ENCODE measurements around the gene MDC1. TPM values are rescaled to one million over a fixed set of nuclear protein-coding genes. Genes with fewer than 3 reads are reported as not detected.

MDC1 gene
- total RNA-seq, 1 experiment from 2014 or later, result 75.8 TPM

DNA sequence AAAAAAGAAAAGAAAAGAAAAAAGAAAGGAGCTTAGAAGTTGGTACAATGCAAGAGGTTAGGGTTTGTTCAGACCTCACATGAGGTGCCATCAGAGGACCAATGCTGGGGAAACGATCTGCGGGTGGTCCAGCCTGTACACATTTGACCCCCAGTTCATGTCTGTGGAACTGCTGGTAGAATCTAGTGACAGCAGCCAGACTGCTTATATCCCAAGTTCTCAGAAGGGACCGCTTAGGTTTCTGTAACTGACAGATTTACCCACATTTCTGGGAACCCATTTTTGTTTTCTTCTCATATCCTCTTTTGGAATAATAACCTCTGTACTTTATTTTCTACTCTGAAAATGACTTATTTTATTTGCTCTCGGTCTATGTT lies 35.3 kb downstream of the MDC1 start:
- DNase-seq (ENCODE audit: low read depth, low spot score) (no peak), ATAC-seq (no peak)
- peaks cover 58% of the 10 kb centered on the region for H3K79me2 ChIP-seq (ENCODE audit: insufficient read depth, low read length)
- no peaks in the 10 kb centered on the region for H3K9me2 ChIP-seq (ENCODE audit: insufficient read depth)
- ChIA-PET RAD21 (ENCODE audit: low non-redundant PET in 1 of 2, low total read pairs in 2 of 2, uncharacterized antibody in 2 of 2, unreplicated experiment in 2 of 2) (interaction anchor here (0.6 to 1.2 kb wide), 2 partner anchors 36 to 69 kb away, joined by 3 to 4 read pairs; no protein-coding TSS in a partner anchor), CTCF (interaction anchor here (0.9 to 3.9 kb wide), 6 partner anchors 9 to 406 kb away, joined by 3 to 45 read pairs (median 4); partner anchors contain the start of genes DHX16, MDC1 and TUBB), POLR2A (interaction anchor here (0.7 to 1.7 kb wide), 6 partner anchors 9 to 64 kb away, joined by 3 to 6 read pairs (median 4); partner anchors contain the start of genes DHX16, MDC1, MRPS18B and NRM)
- intact Hi-C loops (cut with micrococcal nuclease), result no loop called here
- TF ChIP-seq EZH2 (IDR thresholded peaks at IDR 0.05), result no peak
- no peak for TF ChIP-seq ZFX (IDR thresholded peaks at IDR 0.05)
- TF ChIP-seq SP1 (IDR thresholded peaks at IDR 0.05; ENCODE audit: low read depth), result no peak
- no peak for TF ChIP-seq RAD21 (IDR thresholded peaks at IDR 0.05; ENCODE audit: low read depth)
- TF ChIP-seq, protein P1, sequence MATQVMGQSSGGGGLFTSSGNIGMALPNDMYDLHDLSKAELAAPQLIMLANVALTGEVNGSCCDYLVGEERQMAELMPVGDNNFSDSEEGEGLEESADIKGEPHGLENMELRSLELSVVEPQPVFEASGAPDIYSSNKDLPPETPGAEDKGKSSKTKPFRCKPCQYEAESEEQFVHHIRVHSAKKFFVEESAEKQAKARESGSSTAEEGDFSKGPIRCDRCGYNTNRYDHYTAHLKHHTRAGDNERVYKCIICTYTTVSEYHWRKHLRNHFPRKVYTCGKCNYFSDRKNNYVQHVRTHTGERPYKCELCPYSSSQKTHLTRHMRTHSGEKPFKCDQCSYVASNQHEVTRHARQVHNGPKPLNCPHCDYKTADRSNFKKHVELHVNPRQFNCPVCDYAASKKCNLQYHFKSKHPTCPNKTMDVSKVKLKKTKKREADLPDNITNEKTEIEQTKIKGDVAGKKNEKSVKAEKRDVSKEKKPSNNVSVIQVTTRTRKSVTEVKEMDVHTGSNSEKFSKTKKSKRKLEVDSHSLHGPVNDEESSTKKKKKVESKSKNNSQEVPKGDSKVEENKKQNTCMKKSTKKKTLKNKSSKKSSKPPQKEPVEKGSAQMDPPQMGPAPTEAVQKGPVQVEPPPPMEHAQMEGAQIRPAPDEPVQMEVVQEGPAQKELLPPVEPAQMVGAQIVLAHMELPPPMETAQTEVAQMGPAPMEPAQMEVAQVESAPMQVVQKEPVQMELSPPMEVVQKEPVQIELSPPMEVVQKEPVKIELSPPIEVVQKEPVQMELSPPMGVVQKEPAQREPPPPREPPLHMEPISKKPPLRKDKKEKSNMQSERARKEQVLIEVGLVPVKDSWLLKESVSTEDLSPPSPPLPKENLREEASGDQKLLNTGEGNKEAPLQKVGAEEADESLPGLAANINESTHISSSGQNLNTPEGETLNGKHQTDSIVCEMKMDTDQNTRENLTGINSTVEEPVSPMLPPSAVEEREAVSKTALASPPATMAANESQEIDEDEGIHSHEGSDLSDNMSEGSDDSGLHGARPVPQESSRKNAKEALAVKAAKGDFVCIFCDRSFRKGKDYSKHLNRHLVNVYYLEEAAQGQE (IDR thresholded peaks at IDR 0.05; ENCODE audit: low read depth), result no peak
- no peak for TF ChIP-seq SIN3A (IDR thresholded peaks at IDR 0.05; ENCODE audit: low read depth)
- no peak for TF ChIP-seq ZBTB33 (IDR thresholded peaks at IDR 0.05; ENCODE audit: extremely low read depth, insufficient replicate concordance, low read length)
- no peak for TF ChIP-seq ELF1 (IDR thresholded peaks at IDR 0.05; ENCODE audit: borderline replicate concordance, low read depth)
- no peak for TF ChIP-seq CEBPB (IDR thresholded peaks at IDR 0.05; ENCODE audit: low read depth)
- TF ChIP-seq SRF (IDR thresholded peaks at IDR 0.05; ENCODE audit: low read depth), result no peak
- no peak for TF ChIP-seq JUND (IDR thresholded peaks at IDR 0.05)
- TF ChIP-seq, protein P2, sequence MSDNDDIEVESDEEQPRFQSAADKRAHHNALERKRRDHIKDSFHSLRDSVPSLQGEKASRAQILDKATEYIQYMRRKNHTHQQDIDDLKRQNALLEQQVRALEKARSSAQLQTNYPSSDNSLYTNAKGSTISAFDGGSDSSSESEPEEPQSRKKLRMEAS (IDR thresholded peaks at IDR 0.05), result no peak
- H3K9me3 ChIP-seq (ENCODE audit: control insufficient read depth in 1 of 2, insufficient read depth in 1 of 2, low read depth in 1 of 2, low read length in 2 of 2), result no peaks in the 10 kb centered on the region
- no peaks in the 10 kb centered on the region for H4K20me1 ChIP-seq (ENCODE audit: insufficient read depth)
- no peaks in the 10 kb centered on the region for H3K27me3 ChIP-seq (ENCODE audit: insufficient read depth, low read length)
- H3K9ac ChIP-seq (ENCODE audit: low read length), result peak overlapping the region; percentile 66; the same call in 1 of the 2 replicates
- H3K4me2 ChIP-seq (ENCODE audit: low read length), result peak overlapping the region; percentile 98
- peak overlapping the region; percentile 85 for H3K27ac ChIP-seq (ENCODE audit: low read depth, low read length)
- no peak overlapping the region; a peak in 1 of 4 replicates for H3K4me3 ChIP-seq (replicated peaks in 1 of 2; ENCODE audit: low read depth in 1 of 2, low read length in 2 of 2)
- no peak overlapping the region for H2AFZ ChIP-seq (ENCODE audit: low read depth, low read length, poor library complexity, severe bottlenecking)
- H3K4me1 ChIP-seq (ENCODE audit: control insufficient read depth in 1 of 2, insufficient read depth in 2 of 2, low read length in 2 of 2), result peaks cover 37 to 57% of the 10 kb centered on the region in 2 experiments
- BruUV-seq (replicated peaks), result no TSS peak
- H3K36me3 ChIP-seq (ENCODE audit: control insufficient read depth in 1 of 2, insufficient read depth in 2 of 2, low read length in 2 of 2), result peaks cover 3 to 14% of the 10 kb centered on the region in 2 experiments; a peak in 3 of 4 replicates
